K562 (cell line): Measurements from ENCODE around the gene ACTR1B. TPM values are rescaled to one million over a fixed set of nuclear protein-coding genes. Genes with fewer than 3 reads are reported as not detected.
A peak's percentile ranks its signal among the peaks of the same experiment; 100 is the strongest.

Experiments
- GABPB1 ChIP-seq: sonication (generic); formaldehyde crosslinking; IDR thresholded peaks from 2 replicates; pipeline ENCODE4 v1.8.0; 2022; ENCODE audit warnings: mild to moderate bottlenecking, missing genetic modification reagents
- JUND ChIP-seq, 2 experiments: IDR thresholded peaks; 2 replicates in 1 of 2; 3 replicates in 1 of 2; pipeline ENCODE4 v1.6.1; 2011; ENCODE audit warnings: borderline replicate concordance in 2 of 2, low read depth in 2 of 2, low read length in 2 of 2, improper control_type of control experiment in 1 of 2, missing biosample characterization in 1 of 2, missing genetic modification characterization in 1 of 2, missing genetic modification reagents in 1 of 2
- KDM1A ChIP-seq, 2 experiments: fragments of 450-650 bp; IDR thresholded peaks; 2 replicates each; pipeline ENCODE4 v1.6.1; 2016; ENCODE audit warnings: mild to moderate bottlenecking in 2 of 2
- L3MBTL2 ChIP-seq: fragments of 450-650 bp; IDR thresholded peaks from 2 replicates; pipeline ENCODE4 v1.6.1; 2016; ENCODE audit warnings: mild to moderate bottlenecking, moderate library complexity
- NBN ChIP-seq: fragments of 450-650 bp; IDR thresholded peaks from 2 replicates; pipeline ENCODE4 v1.6.1; 2016; ENCODE audit warnings: low read depth, mild to moderate bottlenecking
- PHB ChIP-seq: fragments of 250-450 bp; sonication (Bioruptor Pico); IDR thresholded peaks from 2 replicates; pipeline ENCODE4 v1.5.0; 2021
- RAD21 ChIP-seq, 2 experiments: fragments of 250-450 bp in 1 of 2; fragments of 450-650 bp in 1 of 2; sonication (Bioruptor Pico) in 1 of 2; formaldehyde crosslinking in 1 of 2; IDR thresholded peaks in 1 of 2; conservative IDR thresholded peaks in 1 of 2; 2 replicates each; pipeline versions ENCODE4 v1.4.0 to v1.8.0; 2020 to 2022; ENCODE audit warnings: mild to moderate bottlenecking in 2 of 2, moderate library complexity in 1 of 2
- RBM22 ChIP-seq: fragments of 200-400 bp; formaldehyde crosslinking; IDR thresholded peaks from 2 replicates; pipeline ENCODE4 v1.6.1; 2018; ENCODE audit warnings: low read length, low read depth; ENCODE audit not compliant: poor library complexity, severe bottlenecking
- SAP30 ChIP-seq: fragments of 200-600 bp; sonication (generic); IDR thresholded peaks from 2 replicates; pipeline ENCODE4 v1.6.1; 2012; ENCODE audit warnings: borderline replicate concordance, low read depth, mild to moderate bottlenecking, moderate library complexity, low read length, control low read depth, inconsistent platforms; ENCODE audit not compliant: insufficient read depth, poor library complexity, severe bottlenecking
- TAF15 ChIP-seq: fragments of 200-400 bp; formaldehyde crosslinking; IDR thresholded peaks from 2 replicates; pipeline ENCODE4 v1.6.1; 2017; ENCODE audit warnings: mild to moderate bottlenecking, low read depth, low read length, moderate library complexity
- TEAD2 ChIP-seq: fragments of 450-650 bp; IDR thresholded peaks from 2 replicates; pipeline ENCODE4 v1.6.1; 2016; ENCODE audit warnings: missing genetic modification characterization, control low read depth, missing compliant biosample characterization
- YBX1 ChIP-seq: fragments of 450-650 bp; IDR thresholded peaks from 2 replicates; pipeline ENCODE4 v1.7.1; 2016; ENCODE audit warnings: mild to moderate bottlenecking
- ZFX ChIP-seq: sonication (generic); formaldehyde crosslinking; IDR thresholded peaks from 2 replicates; pipeline ENCODE4 v1.8.0; 2022; ENCODE audit warnings: mild to moderate bottlenecking, missing genetic modification reagents, moderate library complexity
- polyA plus RNA-seq, 8 experiments: library from polyadenylated mRNA; depleted of rRNA in 4 of 8; stranded (reverse) in 5 of 8; unstranded in 3 of 8; fragments of >200 nt; fragmentation: Nextera tagmentation in 2 of 8; fragmentation: Illumina TruSeq in 1 of 8; extraction: Ambion mirVana in 2 of 8; extraction: Trizol in 1 of 8; gene quantifications; 2 replicates each; pipeline versions ENCODE4 v1.2.1 to v1.2.3, GENCODE V29; 2011 to 2014; ENCODE audit warnings: inconsistent platforms in 1 of 8, missing spikeins in 1 of 8
- total RNA-seq, 7 experiments: library from RNA; depleted of rRNA in 6 of 7; stranded (reverse); fragments of >200 nt in 6 of 7; fragmentation: Illumina TruSeq in 2 of 7; extraction: Trizol in 2 of 7; gene quantifications; 2 replicates each; pipeline versions ENCODE4 v1.2.1 to v1.2.3, GENCODE V29; 2011 to 2021; ENCODE audit warnings: low replicate concordance in 1 of 7
- TF ChIP-seq, protein P1 (sequence below): fragments of 250-450 bp; sonication (Bioruptor Pico); IDR thresholded peaks from 2 replicates; pipeline ENCODE4 v1.5.0; 2021
- TF ChIP-seq, protein P2 (sequence below): IDR thresholded peaks from 2 replicates; pipeline ENCODE4 v1.6.1; 2014; ENCODE audit warnings: antibody characterized with exemption
- TF ChIP-seq, protein P3 (sequence below): sonication (generic); formaldehyde crosslinking; IDR thresholded peaks from 2 replicates; pipeline ENCODE4 v1.9.0; 2022; ENCODE audit warnings: mild to moderate bottlenecking, missing genetic modification reagents
- TF ChIP-seq, protein P4 (sequence below): sonication (generic); formaldehyde crosslinking; IDR thresholded peaks from 2 replicates; pipeline ENCODE4 v1.8.0; 2022; ENCODE audit warnings: missing genetic modification reagents, mild to moderate bottlenecking, moderate library complexity, borderline replicate concordance
- TF ChIP-seq, protein P5 (sequence below): fragments of 450-650 bp; IDR thresholded peaks from 2 replicates; pipeline ENCODE4 v1.6.1; 2017; ENCODE audit warnings: antibody characterized with exemption, mild to moderate bottlenecking
- TF ChIP-seq, protein P6 (sequence below): fragments of 250-450 bp; sonication (Bioruptor Pico); IDR thresholded peaks from 2 replicates; pipeline ENCODE4 v1.6.1; 2021; ENCODE audit warnings: mild to moderate bottlenecking

ACTR1B gene
- total and polyA plus RNA-seq, 9 of the 15 experiments (the other 6 are each of a cell fraction or from before 2014, with no cell fraction given): 0.49 to 42.3 (median 22.5) TPM

DNA sequence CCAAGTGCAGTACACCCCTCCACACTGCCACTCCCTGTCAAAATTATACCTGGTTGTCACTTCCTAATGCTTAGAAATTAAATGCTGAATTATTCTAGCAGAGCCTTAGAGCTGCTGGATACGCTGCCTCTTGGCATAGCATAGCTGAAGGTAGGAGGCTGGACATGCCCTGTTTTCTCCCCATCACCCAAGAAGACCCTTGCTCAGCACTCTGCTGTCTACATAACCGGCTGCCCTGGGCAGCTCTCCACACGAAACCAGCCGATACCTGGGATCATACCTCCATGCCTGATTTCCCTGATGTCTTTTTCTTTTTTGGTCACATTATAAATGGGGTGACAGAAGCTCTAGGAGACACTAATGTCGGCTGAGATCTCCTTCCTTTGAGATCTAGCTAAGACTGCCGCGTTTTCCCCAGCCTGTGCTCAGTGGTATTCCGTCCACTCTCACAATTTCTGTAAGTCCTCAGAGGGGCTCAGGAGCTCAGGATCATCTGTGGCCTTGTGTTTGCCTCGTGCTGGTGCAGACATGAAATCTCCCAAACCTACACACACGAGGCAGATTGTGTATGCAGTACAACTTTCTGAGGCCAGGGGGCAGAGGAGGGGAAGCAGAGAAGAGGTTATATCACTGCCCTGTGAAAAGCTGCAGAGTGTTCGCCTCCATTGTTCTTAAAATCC, 36.1 kb upstream of the ACTR1B start (continued):
- 0 out of 2 replicates have a peak, but pooled peaks have one; percentile 30 for TF ChIP-seq JUND (IDR thresholded peaks at IDR 0.05; ENCODE audit: borderline replicate concordance, low read depth, low read length)
- no peak; the same call in 2 of the 3 replicates for TF ChIP-seq JUND (tag; IDR thresholded peaks at IDR 0.05; ENCODE audit: borderline replicate concordance, low read depth, low read length)
- TF ChIP-seq GABPB1 (CRISPR knock-in tag): no peak
- TF ChIP-seq TEAD2 (tag): no peak
- TF ChIP-seq TAF15: no peak
- TF ChIP-seq L3MBTL2: peak; percentile 96
- TF ChIP-seq, protein P1, sequence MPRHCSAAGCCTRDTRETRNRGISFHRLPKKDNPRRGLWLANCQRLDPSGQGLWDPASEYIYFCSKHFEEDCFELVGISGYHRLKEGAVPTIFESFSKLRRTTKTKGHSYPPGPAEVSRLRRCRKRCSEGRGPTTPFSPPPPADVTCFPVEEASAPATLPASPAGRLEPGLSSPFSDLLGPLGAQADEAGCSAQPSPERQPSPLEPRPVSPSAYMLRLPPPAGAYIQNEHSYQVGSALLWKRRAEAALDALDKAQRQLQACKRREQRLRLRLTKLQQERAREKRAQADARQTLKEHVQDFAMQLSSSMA (CRISPR knock-in tag): no peak
- TF ChIP-seq, protein P2, sequence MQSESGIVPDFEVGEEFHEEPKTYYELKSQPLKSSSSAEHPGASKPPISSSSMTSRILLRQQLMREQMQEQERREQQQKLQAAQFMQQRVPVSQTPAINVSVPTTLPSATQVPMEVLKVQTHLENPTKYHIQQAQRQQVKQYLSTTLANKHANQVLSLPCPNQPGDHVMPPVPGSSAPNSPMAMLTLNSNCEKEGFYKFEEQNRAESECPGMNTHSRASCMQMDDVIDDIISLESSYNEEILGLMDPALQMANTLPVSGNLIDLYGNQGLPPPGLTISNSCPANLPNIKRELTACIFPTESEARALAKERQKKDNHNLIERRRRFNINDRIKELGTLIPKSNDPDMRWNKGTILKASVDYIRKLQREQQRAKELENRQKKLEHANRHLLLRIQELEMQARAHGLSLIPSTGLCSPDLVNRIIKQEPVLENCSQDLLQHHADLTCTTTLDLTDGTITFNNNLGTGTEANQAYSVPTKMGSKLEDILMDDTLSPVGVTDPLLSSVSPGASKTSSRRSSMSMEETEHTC: no peak
- TF ChIP-seq ZFX: peak; percentile 56
- TF ChIP-seq SAP30: no peak
- no peak for TF ChIP-seq YBX1
- TF ChIP-seq, protein P3, sequence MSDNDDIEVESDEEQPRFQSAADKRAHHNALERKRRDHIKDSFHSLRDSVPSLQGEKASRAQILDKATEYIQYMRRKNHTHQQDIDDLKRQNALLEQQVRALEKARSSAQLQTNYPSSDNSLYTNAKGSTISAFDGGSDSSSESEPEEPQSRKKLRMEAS: peak; percentile 92
- no peak for TF ChIP-seq KDM1A (IDR thresholded peaks at IDR 0.05)
- TF ChIP-seq, protein P4, sequence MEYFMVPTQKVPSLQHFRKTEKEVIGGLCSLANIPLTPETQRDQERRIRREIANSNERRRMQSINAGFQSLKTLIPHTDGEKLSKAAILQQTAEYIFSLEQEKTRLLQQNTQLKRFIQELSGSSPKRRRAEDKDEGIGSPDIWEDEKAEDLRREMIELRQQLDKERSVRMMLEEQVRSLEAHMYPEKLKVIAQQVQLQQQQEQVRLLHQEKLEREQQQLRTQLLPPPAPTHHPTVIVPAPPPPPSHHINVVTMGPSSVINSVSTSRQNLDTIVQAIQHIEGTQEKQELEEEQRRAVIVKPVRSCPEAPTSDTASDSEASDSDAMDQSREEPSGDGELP: 0 out of 2 replicates have a peak, but pooled peaks have one; percentile 18
- no peak for TF ChIP-seq NBN
- no peak for TF ChIP-seq PHB (CRISPR knock-in tag)
- peak; percentile 70 to 89 for TF ChIP-seq RAD21 (CRISPR knock-in tag; conservative IDR thresholded peaks at IDR 0.05 in 1 of 2, IDR thresholded peaks at IDR 0.05 in 1 of 2)
- TF ChIP-seq, protein P5, sequence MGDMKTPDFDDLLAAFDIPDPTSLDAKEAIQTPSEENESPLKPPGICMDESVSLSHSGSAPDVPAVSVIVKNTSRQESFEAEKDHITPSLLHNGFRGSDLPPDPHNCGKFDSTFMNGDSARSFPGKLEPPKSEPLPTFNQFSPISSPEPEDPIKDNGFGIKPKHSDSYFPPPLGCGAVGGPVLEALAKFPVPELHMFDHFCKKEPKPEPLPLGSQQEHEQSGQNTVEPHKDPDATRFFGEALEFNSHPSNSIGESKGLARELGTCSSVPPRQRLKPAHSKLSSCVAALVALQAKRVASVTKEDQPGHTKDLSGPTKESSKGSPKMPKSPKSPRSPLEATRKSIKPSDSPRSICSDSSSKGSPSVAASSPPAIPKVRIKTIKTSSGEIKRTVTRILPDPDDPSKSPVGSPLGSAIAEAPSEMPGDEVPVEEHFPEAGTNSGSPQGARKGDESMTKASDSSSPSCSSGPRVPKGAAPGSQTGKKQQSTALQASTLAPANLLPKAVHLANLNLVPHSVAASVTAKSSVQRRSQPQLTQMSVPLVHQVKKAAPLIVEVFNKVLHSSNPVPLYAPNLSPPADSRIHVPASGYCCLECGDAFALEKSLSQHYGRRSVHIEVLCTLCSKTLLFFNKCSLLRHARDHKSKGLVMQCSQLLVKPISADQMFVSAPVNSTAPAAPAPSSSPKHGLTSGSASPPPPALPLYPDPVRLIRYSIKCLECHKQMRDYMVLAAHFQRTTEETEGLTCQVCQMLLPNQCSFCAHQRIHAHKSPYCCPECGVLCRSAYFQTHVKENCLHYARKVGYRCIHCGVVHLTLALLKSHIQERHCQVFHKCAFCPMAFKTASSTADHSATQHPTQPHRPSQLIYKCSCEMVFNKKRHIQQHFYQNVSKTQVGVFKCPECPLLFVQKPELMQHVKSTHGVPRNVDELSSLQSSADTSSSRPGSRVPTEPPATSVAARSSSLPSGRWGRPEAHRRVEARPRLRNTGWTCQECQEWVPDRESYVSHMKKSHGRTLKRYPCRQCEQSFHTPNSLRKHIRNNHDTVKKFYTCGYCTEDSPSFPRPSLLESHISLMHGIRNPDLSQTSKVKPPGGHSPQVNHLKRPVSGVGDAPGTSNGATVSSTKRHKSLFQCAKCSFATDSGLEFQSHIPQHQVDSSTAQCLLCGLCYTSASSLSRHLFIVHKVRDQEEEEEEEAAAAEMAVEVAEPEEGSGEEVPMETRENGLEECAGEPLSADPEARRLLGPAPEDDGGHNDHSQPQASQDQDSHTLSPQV: peak; percentile 65; the same call in 1 of the 2 replicates
- TF ChIP-seq RBM22: no peak
- TF ChIP-seq, protein P6, sequence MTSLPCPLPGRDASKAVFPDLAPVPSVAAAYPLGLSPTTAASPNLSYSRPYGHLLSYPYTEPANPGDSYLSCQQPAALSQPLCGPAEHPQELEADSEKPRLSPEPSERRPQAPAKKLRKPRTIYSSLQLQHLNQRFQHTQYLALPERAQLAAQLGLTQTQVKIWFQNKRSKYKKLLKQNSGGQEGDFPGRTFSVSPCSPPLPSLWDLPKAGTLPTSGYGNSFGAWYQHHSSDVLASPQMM: no peak
